Peyer's patch (tissue), 4 donors: ENCODE results near the gene GPR158.

Experiments
- CTCF ChIP-seq, 6 experiments: fragments of 450-650 bp in 4 of 6; fragments of 200-600 bp in 2 of 6; sonication (generic) in 1 of 6; IDR thresholded peaks; one replicate each; pipeline ENCODE4 v1.5.1; 2017 to 2019; ENCODE audit warnings: antibody characterized with exemption in 6 of 6, mild to moderate bottlenecking in 3 of 6, moderate library complexity in 1 of 6
- POLR2A ChIP-seq, 2 donors: fragments of 450-650 bp; IDR thresholded peaks; one replicate each; pipeline ENCODE4 v1.5.1; 2017; ENCODE audit warnings: antibody characterized with exemption in 2 of 2, mild to moderate bottlenecking in 2 of 2, moderate library complexity in 2 of 2

- TF ChIP-seq POLR2A (IDR thresholded peaks at IDR 0.05) (no peak), CTCF (IDR thresholded peaks at IDR 0.05) (no peak)
These were observed 2.9 kb downstream of the GPR158 start for GRCh38 chr10:25177754-25178135.
